Cardiac septum (tissue), 1 donor: Measurements from ENCODE around the gene CLEC3B. TPM values are rescaled to one million over a fixed set of nuclear protein-coding genes. Genes with fewer than 3 reads are reported as not detected.
"Not testable (repeated sequence)": the region's sequence is repeated elsewhere in the genome, so short reads cannot be mapped to it uniquely, and the experiment has no call there.

ENCODE experiments used
- DNase-seq: peaks from one replicate; pipeline ENCODE4 v3.0.0-alpha.2; 2020; ENCODE audit warnings: low spot score
- intact Hi-C: fragments of 100-400 bp; cut with DNase I; formaldehyde crosslinking; loops from one replicate; pipeline ENCODE4 v1.14.0; 2022
- long read RNA-seq: library from polyadenylated mRNA; unstranded; transcript quantifications from one replicate; pipeline ENCODE4 v2.0.0, GENCODE V29; 2021
- total RNA-seq: library from RNA; stranded (reverse); fragmentation: NEBNext Ultra II Directional; extraction: Animal tissue kit (Norgen Biotek cat#: 25700); gene quantifications from one replicate; pipeline ENCODE4 v1.2.1, GENCODE V29; 2021
- donor health status: DM: no; HTN: no; CAD: no.

CLEC3B gene
- 77.1 TPM for total RNA-seq
- long read RNA-seq, transcript CLEC3B-201 (3 exons, 936 nt), result major isoform, 55 of 55 reads
- long read RNA-seq, partial matches to known transcripts, result 0 of 55 reads
- long read RNA-seq, other reads (novel, unspliced or antisense), result 0 of 55 reads

DNA sequence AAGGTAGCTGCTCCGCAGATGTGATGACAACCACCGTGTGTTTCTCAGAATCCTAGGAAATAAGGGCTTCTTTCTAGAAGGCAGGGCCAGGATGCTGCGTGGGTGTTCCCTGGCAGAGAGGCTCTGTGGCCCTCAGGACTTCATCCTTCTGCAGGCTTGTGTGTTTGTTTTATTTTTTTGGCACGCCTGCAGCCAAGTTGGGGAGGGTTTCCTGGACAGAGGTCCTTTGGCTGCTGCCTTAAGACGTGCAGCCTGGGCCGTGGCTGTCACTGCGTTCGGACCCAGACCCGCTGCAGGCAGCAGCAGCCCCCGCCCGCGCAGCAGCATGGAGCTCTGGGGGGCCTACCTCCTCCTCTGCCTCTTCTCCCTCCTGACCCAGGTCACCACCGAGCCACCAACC is at the start of gene CLEC3B:
TSS of gene CLEC3B (plus strand) at position 266 of the 400 bp plus-strand sequence. CDS start at position 326, 60 bp downstream.
- intact Hi-C loops, result no loop called here

DNA sequence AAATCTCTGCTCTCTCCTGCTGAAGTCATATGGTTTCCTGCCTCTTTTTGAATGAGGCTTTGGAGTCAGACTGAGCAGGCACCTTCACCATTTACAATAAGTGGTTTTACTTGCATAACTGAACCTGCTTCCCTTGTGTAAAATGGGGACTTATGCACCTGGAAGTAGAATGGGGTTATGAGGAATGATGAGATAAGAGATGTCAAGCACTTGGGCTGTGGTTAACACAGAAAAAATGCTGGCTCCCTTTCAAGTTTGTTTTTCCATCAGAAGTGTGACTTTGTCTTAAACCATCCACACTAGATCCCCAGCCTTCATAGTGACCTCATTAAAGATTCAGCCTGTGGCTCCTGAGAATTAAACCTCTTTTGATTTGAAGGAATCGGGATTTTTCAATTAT is 44.9 kb upstream of the CLEC3B start:
- no peak for DNase-seq
- intact Hi-C loops, result no loop called here

More for the DNA sequence above, at the start of gene CLEC3B:
- DNase-seq, result peak; percentile 79

GRCh38 chr3:44981751-44982150 is 44.4 kb upstream of the CLEC3B start:
- intact Hi-C loops, result no loop called here

DNA sequence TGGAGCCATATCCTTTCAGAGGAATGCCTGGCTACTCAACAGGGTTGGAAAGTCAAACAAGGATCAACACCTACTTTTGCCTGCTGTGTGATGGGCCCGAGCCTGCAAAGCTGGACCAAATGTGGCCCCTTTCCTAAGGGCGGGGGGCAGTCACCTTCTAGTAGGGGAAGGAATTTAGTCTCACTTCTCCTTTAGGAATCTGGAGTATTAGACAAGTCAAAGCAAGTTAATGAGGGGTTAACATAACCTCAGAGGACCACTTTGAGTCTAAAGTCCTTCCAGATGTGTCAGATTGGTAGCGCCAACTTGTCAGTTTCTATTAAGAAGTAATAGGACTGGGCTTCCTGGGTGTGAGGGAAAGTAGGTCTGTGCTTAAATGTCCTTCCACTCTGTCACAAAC is 43.3 kb upstream of the CLEC3B start:
- intact Hi-C loops, result no loop called here

More at GRCh38 chr3:44981751-44982150, 44.4 kb upstream of the CLEC3B start:
- DNase-seq, result no peak

GRCh38 chr3:44983484-44983941 is 42.6 kb upstream of the CLEC3B start:
- DNase-seq, result no peak
- intact Hi-C loops, result no loop called here

More for the DNA sequence above, 43.3 kb upstream of the CLEC3B start:
- DNase-seq, result no peak

GRCh38 chr3:44984335-44984734 is 41.8 kb upstream of the CLEC3B start:
- intact Hi-C loops, result no loop called here
- no peak for DNase-seq

DNA sequence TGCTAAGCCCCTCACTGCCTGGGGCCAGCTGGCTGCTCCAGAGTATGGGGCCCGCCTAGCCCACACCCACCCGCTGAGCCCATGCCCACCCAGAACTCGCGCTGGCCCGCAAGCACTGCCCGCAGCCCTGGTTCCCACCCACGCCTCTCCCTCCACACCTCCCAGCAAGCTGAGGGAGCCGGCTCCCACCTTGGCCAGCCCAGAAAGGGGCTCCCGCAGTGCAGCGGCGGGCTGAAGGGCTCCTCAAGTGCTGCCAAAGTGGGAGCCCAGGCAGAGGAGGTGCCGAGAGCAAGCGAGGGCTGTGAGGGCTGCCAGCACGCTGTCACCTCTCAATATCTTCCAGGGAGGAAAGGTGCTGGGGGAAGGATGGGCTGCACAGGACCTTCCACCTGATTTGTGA is 39.8 kb upstream of the CLEC3B start:
- intact Hi-C loops, DNase-seq: not testable (repeated sequence)

DNA sequence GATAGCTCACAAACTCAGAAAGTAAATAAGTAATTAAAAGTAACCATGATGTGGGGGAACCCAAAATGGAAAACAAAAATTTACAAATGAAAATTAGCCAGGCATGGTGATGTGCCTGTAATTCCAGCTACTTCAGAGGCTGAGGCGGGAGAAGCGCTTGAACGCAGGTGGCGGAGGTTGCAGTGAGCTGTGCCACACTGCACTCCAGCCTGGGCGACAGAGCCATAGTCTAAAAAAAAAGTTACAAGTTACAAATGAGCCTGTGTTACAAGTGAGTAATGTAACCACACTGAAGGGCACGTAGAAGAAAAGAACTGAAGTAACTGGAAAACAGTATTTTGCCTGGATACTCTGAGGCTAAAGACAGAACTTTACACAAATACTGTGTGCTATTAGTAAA is 38.8 kb upstream of the CLEC3B start:
- intact Hi-C loops, result no loop called here
- DNase-seq, result no peak

- DNase-seq, result no peak
- intact Hi-C loops, result no loop called here
Observed at GRCh38 chr3:44988073-44988472, 38.0 kb upstream of the CLEC3B start.

GRCh38 chr3:44989141-44989540 is 37.0 kb upstream of the CLEC3B start:
- intact Hi-C loops, result no loop called here
- DNase-seq, result no peak

GRCh38 chr3:44989636-44990373 is 36.3 kb upstream of the CLEC3B start:
- intact Hi-C loops, result loop anchor here (5.0 kb wide), 1 partner anchor 47 kb away; no protein-coding TSS in a partner anchor
- no peak for DNase-seq

DNA sequence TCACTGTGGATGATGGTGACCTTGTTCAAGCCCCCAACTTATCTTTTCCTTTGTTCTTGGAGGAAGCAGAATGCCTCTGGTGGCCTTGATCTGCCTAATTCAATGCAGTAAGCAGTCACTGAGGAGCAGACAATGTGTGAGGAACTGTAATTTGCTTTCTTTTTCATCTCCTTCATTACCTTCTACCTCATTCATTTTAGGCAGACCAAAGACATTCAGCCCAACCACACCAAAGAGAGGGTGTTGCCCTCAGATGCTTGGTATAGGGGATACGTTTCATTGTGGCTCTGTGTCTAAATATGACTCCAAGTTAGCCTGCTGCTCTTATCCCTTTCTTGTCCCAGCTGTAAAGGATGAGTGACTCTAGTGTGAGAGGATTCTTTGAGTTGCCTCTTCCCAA is 34.8 kb upstream of the CLEC3B start:
- intact Hi-C loops, result loop anchor here (5.0 kb wide), 1 partner anchor 46 kb away; no protein-coding TSS in a partner anchor
- no peak for DNase-seq

GRCh38 chr3:44992555-44993470 is 33.3 kb upstream of the CLEC3B start:
- intact Hi-C loops, result loop anchor here (5.0 kb wide), 1 partner anchor 44 kb away; no protein-coding TSS in a partner anchor
- no peak for DNase-seq

DNA sequence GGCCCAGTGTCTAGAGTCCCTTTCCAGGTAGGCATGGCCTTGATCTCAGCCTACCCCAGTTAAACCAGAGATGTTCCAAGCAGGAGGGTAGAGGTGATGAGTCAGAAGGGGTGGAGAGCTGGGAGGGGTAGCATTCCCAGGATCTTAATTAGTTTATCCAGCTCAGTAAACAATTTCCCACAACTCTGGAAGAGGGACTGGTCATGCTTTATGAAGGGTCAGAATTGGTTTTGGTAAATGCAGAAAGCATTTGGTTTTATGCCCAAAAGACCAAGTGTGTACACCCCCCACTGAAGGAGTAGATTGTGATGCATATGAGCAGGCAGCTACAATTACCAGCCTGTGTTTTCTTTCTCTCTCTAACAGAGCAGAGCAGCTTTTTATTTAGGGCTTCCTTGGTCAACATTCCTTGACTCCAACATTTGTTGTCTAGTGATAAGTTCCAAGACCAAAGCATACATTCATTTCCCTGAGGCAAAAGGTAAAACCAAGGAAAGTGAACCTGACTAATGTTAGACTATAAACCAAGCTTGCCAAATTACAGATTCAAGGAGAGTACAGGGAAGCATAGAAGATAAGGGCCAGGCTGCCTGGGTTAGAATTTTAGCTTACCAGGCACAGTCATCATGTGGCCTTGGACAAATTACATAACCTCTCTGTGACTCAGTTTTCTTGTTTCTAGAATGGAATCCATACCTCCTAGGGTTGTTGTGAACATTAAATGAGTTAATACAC is 32.5 kb upstream of the CLEC3B start:
- DNase-seq, result no peak
- intact Hi-C loops, result loop anchor here (5.0 kb wide), 1 partner anchor 44 kb away; no protein-coding TSS in a partner anchor

GRCh38 chr3:44995142-44995770 is 30.8 kb upstream of the CLEC3B start:
- intact Hi-C loops, result no loop called here
- no peak for DNase-seq

GRCh38 chr3:44996556-44996969 is 29.5 kb upstream of the CLEC3B start:
- DNase-seq, result no peak
- intact Hi-C loops, result no loop called here

GRCh38 chr3:44999782-45000181 is 26.3 kb upstream of the CLEC3B start:
- DNase-seq, result no peak
- intact Hi-C loops, result no loop called here

- no peak for DNase-seq
- intact Hi-C loops, result no loop called here
Observed at GRCh38 chr3:45000823-45001222, 25.3 kb upstream of the CLEC3B start.

DNA sequence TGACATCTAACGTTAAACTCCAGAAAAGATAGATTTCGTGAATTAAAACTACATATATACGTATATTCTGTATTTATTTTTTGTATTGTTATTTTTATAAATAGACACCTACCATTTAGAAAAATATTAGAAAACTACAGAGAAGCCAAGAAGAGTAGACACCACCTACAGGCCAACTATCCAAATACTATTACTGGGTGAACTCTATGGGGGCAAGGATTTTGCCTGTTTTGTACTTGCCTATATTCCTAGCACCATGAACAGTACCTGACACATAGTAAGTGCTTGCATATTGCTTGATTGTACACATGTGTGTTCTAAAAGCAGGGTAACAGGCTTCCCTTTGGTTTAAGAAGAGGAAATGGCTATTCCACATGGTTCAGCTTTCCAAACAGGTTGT is 24.4 kb upstream of the CLEC3B start:
- intact Hi-C loops, result no loop called here
- DNase-seq, result no peak
